Suprapubic skin (tissue), 4 donors: Measurements from ENCODE around the gene PRKRA. TPM values are rescaled to one million over a fixed set of nuclear protein-coding genes. Genes with fewer than 3 reads are reported as not detected.

ENCODE experiments used
- DNase-seq, 2 donors: peaks; one replicate each; pipeline ENCODE4 v3.0.0-alpha.2; 2019; ENCODE audit warnings: low spot score in 2 of 2
- H3K27ac ChIP-seq: fragments of 200-600 bp; sonication (generic); one replicate; pipeline ENCODE4 v1.5.1; 2019
- H3K27me3 ChIP-seq: fragments of 200-600 bp; sonication (generic); one replicate; pipeline ENCODE4 v1.5.1; 2019
- H3K36me3 ChIP-seq: fragments of 200-600 bp; sonication (generic); one replicate; pipeline ENCODE4 v1.5.1; 2019
- H3K4me1 ChIP-seq: fragments of 200-600 bp; sonication (generic); one replicate; pipeline ENCODE4 v1.5.1; 2019
- H3K4me3 ChIP-seq: fragments of 200-600 bp; sonication (generic); one replicate; pipeline ENCODE4 v1.5.1; 2019; ENCODE audit warnings: mild to moderate bottlenecking
- H3K9me3 ChIP-seq: fragments of 200-600 bp; sonication (generic); one replicate; pipeline ENCODE4 v1.5.1; 2019
- EP300 ChIP-seq: sonication (generic); formaldehyde crosslinking; IDR thresholded peaks from one replicate; pipeline ENCODE4 v1.6.1; 2017; ENCODE audit warnings: antibody characterized with exemption
- POLR2A ChIP-seq, 2 donors: fragments of 450-650 bp; IDR thresholded peaks; one replicate each; pipeline ENCODE4 v1.6.1; 2017; ENCODE audit warnings: antibody characterized with exemption in 2 of 2, mild to moderate bottlenecking in 2 of 2, moderate library complexity in 2 of 2
- POLR2AphosphoS5 ChIP-seq, 3 donors: sonication (generic); formaldehyde crosslinking; IDR thresholded peaks; one replicate each; pipeline ENCODE4 v1.6.1; 2017; ENCODE audit warnings: antibody characterized with exemption in 3 of 3
- WGBS: methylation state at CpG from one replicate; pipeline ENCODE4 v1.1.5; 2018; 5-methylcytosine and 5-hydroxymethylcytosine counted together
- total RNA-seq, 4 donors: library from RNA; depleted of rRNA; stranded (reverse); fragments of >200 nt; gene quantifications; one replicate each; pipeline ENCODE4 v1.1.0, GENCODE V29; 2016
- TF ChIP-seq, protein P1 (sequence below), 2 donors: fragments of 200-600 bp in 1 of 2; fragments of 450-650 bp in 1 of 2; sonication (generic) in 1 of 2; IDR thresholded peaks; one replicate each; pipeline ENCODE4 v1.5.1; 2016 to 2019; ENCODE audit warnings: antibody characterized with exemption in 2 of 2, mild to moderate bottlenecking in 1 of 2, moderate library complexity in 1 of 2

Gene PRKRA
- total RNA-seq, 4 donors from 2014 or later, result 48.7 to 83.2 (median 56.8) TPM

- Histone ChIP-seq H3K27ac (no peak overlapping the region), H3K4me3 (no peak overlapping the region), H3K36me3 (peaks cover 11% of the 10 kb centered on the region), H3K9me3 (no peaks in the 10 kb centered on the region), H3K27me3 (no peaks in the 10 kb centered on the region), H3K4me1 (no peaks in the 10 kb centered on the region)
- TF ChIP-seq POLR2A (IDR thresholded peaks at IDR 0.05) (no peak), POLR2AphosphoS5 (IDR thresholded peaks at IDR 0.05) (no peak), EP300 (no peak)
- TF ChIP-seq, protein P1, sequence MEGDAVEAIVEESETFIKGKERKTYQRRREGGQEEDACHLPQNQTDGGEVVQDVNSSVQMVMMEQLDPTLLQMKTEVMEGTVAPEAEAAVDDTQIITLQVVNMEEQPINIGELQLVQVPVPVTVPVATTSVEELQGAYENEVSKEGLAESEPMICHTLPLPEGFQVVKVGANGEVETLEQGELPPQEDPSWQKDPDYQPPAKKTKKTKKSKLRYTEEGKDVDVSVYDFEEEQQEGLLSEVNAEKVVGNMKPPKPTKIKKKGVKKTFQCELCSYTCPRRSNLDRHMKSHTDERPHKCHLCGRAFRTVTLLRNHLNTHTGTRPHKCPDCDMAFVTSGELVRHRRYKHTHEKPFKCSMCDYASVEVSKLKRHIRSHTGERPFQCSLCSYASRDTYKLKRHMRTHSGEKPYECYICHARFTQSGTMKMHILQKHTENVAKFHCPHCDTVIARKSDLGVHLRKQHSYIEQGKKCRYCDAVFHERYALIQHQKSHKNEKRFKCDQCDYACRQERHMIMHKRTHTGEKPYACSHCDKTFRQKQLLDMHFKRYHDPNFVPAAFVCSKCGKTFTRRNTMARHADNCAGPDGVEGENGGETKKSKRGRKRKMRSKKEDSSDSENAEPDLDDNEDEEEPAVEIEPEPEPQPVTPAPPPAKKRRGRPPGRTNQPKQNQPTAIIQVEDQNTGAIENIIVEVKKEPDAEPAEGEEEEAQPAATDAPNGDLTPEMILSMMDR (IDR thresholded peaks at IDR 0.05), result no peak
- DNase-seq, result no peak
- WGBS, result 90% methylated on average over 4 of the region's 4 CpGs
These were observed 65.3 kb downstream of the PRKRA start for GRCh38 chr2:178385595-178386148.

DNA sequence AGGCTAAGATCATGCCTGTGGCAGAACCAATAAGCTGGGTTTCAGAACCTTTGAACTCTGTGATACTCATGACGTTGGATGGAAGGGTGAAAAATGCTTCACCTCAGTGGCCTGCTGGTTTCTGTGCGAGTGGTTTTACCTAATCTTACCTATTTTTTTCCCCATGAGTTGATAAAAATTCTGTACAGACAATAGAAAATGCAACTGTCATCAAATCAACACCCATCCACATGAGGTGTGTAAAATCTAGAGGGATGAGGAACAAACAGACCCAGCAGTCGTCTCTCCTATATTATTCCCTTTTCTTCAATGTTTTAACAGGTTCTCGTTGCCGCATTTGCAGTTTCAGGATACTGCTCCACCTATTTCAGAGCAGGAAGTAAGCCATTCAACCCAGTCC is 67.3 kb downstream of the PRKRA start:
- Histone ChIP-seq H3K4me3 (no peak overlapping the region), H3K36me3 (peaks cover 5% of the 10 kb centered on the region), H3K4me1 (no peaks in the 10 kb centered on the region), H3K9me3 (no peaks in the 10 kb centered on the region), H3K27ac (no peak overlapping the region), H3K27me3 (no peaks in the 10 kb centered on the region)
- TF ChIP-seq POLR2A (IDR thresholded peaks at IDR 0.05) (no peak), POLR2AphosphoS5 (IDR thresholded peaks at IDR 0.05) (no peak), EP300 (no peak)
- TF ChIP-seq, protein P1 (IDR thresholded peaks at IDR 0.05), result no peak
- DNase-seq, result no peak
- 92% methylated on average over 5 of the region's 5 CpGs for WGBS

Other genes with a start within 250 kb of the PRKRA start
- gene PJVK, start 203 bp upstream of the PRKRA start, total RNA-seq, result 1 to 10 TPM; 1.7 to 6.6 (median 2.7) TPM
- gene FKBP7, start 27.4 kb upstream of the PRKRA start, total RNA-seq, result 1 to 10 TPM; 1.5 to 3.9 (median 2.8) TPM
- gene PLEKHA3, start 29.3 kb upstream of the PRKRA start, total RNA-seq, result 1 to 10 TPM; 2.9 to 7.7 (median 5.8) TPM